Measurements from ENCODE around the gene SLC22A31.

The SLC22A31 gene

GRCh38 chr16:89153848-89154271 lies 46.5 kb downstream of the SLC22A31 start:
- no peak overlapping the region for H3K4me3 ChIP-seq (ENCODE audit: low read length)
- no peak for DNase-seq (ENCODE audit: low read depth)
- no peak for TF ChIP-seq CTCF (conservative IDR thresholded peaks at IDR 0.05; ENCODE audit: low read length)

DNA sequence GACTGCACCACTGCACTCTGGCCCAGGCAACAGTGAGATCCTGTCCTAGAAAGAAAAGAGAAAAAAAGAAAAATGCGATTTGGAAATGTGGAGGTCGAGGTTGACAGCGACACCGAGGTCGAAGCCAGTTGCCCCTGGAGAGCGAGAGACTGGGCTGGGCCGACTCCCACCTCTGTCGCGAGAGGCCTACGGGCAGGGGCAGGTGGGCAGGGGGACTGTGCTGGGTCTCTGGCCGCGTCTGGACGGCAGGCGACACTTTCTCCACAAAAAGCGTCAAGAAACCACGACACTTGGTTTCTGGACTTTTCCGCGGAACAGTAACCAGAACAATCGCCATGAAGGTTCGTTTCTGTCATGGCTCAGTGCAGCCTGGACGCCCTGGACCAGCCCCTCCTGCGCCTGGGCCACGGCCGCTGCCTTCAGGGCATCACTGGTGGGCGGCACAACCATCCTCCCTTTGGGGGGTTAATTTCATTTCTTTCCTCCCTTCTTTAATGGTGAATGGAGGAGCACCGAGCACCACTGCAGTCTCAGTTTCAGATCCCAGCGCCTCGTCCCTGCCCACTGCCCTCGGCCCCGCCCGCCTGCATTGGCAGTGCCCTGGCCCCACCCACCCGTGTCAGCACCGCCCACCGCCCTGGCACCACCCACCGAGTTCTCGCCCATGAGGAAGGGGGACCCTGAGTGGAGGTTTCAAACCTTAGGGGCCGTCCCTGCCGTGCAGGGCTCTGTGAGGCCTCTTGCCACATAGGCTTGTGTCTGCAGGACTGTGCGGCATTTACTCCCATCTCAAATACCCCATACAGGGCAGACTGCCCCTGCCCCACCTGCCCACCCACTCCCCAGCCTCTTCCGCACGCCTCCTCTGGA lies 47.3 kb downstream of the SLC22A31 start:
- no peak for DNase-seq (ENCODE audit: low read depth)
- no peak overlapping the region for H3K4me3 ChIP-seq (ENCODE audit: low read length)
- TF ChIP-seq CTCF (conservative IDR thresholded peaks at IDR 0.05; ENCODE audit: low read length) = no peak

DNA sequence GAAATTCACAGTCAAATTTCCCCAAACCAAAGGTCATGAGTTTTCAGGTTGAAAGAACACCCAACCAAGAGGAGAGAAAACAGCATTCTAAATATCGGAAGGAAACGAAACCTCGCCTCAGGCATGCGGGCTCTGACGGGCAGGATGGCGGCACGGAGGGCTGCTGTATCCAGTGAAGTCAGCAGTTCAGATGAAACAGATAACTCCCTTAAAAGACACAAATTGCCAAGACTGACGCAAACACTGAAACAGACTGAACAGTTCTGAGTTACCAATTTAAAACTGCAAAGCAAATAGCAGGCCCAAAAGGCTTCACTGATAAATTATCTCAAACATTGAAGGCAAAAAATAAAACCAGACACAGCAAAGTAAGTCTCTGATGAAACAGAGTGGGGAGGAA lies 49.4 kb downstream of the SLC22A31 start:
- no peak for DNase-seq (ENCODE audit: low read depth)
- TF ChIP-seq CTCF (conservative IDR thresholded peaks at IDR 0.05; ENCODE audit: low read length) = no peak
- H3K4me3 ChIP-seq (ENCODE audit: low read length) = no peak overlapping the region

- no peak for DNase-seq (ENCODE audit: low read depth)
- no peak overlapping the region for H3K4me3 ChIP-seq (ENCODE audit: low read length)
- no peak for TF ChIP-seq CTCF (conservative IDR thresholded peaks at IDR 0.05; ENCODE audit: low read length)
These were observed 50.1 kb downstream of the SLC22A31 start for GRCh38 chr16:89150090-89150835.

DNA sequence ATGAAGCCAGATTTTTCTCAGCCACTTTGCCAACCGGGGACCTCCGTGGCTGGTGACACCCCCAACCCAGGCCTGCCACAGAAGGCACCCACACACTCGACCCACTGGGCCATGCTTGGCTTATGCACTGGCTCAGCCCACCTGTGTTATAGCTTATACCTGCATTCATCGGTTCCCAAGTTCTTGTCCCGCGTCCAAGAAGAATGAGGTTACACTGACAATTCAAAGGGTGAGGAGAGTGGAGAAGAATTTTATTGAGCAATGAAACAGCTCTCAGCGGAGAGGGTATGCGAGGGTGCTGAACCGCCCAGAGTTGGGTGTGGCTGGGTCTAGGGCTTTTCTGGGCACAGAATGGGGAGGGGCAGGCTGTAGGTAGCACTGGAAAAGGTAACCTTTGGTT lies 51.0 kb downstream of the SLC22A31 start:
- no peak for TF ChIP-seq CTCF (conservative IDR thresholded peaks at IDR 0.05; ENCODE audit: low read length)

DNA sequence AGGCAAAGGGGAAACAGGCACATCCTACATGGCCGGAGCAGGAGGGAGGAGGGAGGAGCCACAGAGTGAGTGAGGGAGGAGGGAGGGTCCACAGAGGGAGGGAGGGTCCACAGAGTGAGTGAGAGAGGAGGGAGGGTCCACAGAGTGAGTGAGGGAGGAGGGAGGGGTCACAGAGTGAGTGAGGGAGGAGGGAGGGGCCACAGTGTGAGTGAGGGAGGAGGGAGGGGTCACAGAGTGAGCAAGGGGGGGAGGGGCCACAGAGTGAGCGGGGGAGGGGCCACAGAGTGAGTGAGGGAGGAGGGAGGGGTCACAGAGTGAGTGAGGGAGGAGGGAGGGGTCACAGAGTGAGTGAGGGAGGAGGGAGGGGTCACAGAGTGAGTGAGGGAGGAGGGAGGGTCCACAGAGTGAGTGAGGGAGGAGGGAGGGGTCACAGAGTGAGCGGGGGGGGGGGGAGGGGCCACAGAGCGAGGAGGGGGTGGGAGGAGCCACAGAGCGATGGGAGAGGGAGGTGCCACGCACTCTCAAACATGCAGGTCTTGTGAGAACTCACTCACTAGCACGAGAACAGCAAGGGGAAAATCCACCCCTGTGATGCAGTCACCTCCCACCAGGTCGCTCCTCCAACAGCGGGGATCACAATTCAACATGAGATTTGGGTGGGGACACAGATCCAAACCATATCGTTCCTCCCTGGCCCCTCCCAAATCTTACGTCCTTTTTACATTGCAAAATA lies 53.1 kb downstream of the SLC22A31 start:
- no peak for DNase-seq (ENCODE audit: low read depth)
- TF ChIP-seq CTCF (conservative IDR thresholded peaks at IDR 0.05; ENCODE audit: low read length) = no peak
- H3K4me3 ChIP-seq (ENCODE audit: low read length) = no peak overlapping the region

More for the DNA sequence above, 51.0 kb downstream of the SLC22A31 start:
- no peak for DNase-seq (ENCODE audit: low read depth)
- no peak overlapping the region for H3K4me3 ChIP-seq (ENCODE audit: low read length)

All from AG10803 (cell line).